ENCODE measurements around the gene KCNJ3.

The KCNJ3 gene

GRCh38 chr2:154886316-154886715 lies 187.8 kb downstream of the KCNJ3 start:
- TF ChIP-seq CTCF (conservative IDR thresholded peaks at IDR 0.05; ENCODE audit: control insufficient read depth, insufficient read depth, low read depth, low read length), result no peak
- DNase-seq (ENCODE audit: low read depth), result no peak
- H3K4me3 ChIP-seq (ENCODE audit: control insufficient read depth, low read depth, low read length), result no peak overlapping the region

GRCh38 chr2:154898269-154898668 lies 199.8 kb downstream of the KCNJ3 start:
- DNase-seq (ENCODE audit: low read depth), result no peak
- no peak overlapping the region for H3K4me3 ChIP-seq (ENCODE audit: control insufficient read depth, low read depth, low read length)
- TF ChIP-seq CTCF (conservative IDR thresholded peaks at IDR 0.05; ENCODE audit: control insufficient read depth, insufficient read depth, low read depth, low read length), result no peak

- H3K4me3 ChIP-seq (ENCODE audit: control insufficient read depth, low read depth, low read length), result no peak overlapping the region
- TF ChIP-seq CTCF (conservative IDR thresholded peaks at IDR 0.05; ENCODE audit: control insufficient read depth, insufficient read depth, low read depth, low read length), result no peak
- DNase-seq (ENCODE audit: low read depth), result no peak
Observed at GRCh38 chr2:154901063-154901462, 202.6 kb downstream of the KCNJ3 start.

Data from fibroblast of mammary gland (primary cell).